GM12878 (cell line): Measurements from ENCODE around the gene DZIP1L. TPM values are rescaled to one million over a fixed set of nuclear protein-coding genes. Genes with fewer than 3 reads are reported as not detected.

Source experiments
- ATAC-seq: fragments of 200-7000 bp; cut with Tn5 transposase; 3 replicates; pipeline ENCODE4 v1.9.1; 2020; ENCODE audit warnings: mild to moderate bottlenecking, moderate library complexity
- BruUV-seq: library from RNA; stranded (reverse); fragments of 400-500 nt; replicated peaks from 2 replicates; lab custom pipeline; 2021; lab: Mats Ljungman, UMichigan
- CTCF ChIA-PET: fragments of 300-600 bp; sonication (Branson Sonifier 250); formaldehyde crosslinking; extraction: SDS; loops from one replicate; lab custom pipeline; 2021; ENCODE audit warnings: inconsistent platforms; lab: Yijun Ruan, JAX
- POLR2A ChIA-PET: fragments of 350-600 bp; formaldehyde crosslinking; extraction: SDS; loops from one replicate; lab custom pipeline; 2021; ENCODE audit warnings: inconsistent platforms; lab: Charles Lee
- RAD21 ChIA-PET: fragments of 300-600 bp; sonication (Branson Sonifier 250); formaldehyde crosslinking; loops from one replicate; lab custom pipeline; 2023; ENCODE audit warnings: antibody characterized with exemption; ENCODE audit not compliant: unreplicated experiment; lab: Charles Lee
- SMC1A ChIA-PET: fragments of 300-600 bp; sonication (Branson Sonifier 250); formaldehyde crosslinking; loops from one replicate; lab custom pipeline; 2023; ENCODE audit not compliant: unreplicated experiment, uncharacterized antibody; lab: Charles Lee
- DNase-seq: peaks from one replicate; pipeline ENCODE4 v3.0.0-alpha.2; 2011; ENCODE audit warnings: low read depth, low spot score
- FAIRE-seq: peaks from 3 replicates; lab custom pipeline; 2011; peaks lifted over from hg19 to GRCh38; lab: Jason Lieb, UNC
- H2AFZ ChIP-seq: 2 replicates; pipeline ENCODE4 v1.6.0; 2011; ENCODE audit warnings: low read depth, low read length, control low read depth; ENCODE audit not compliant: control insufficient read depth
- H3K27ac ChIP-seq: 2 replicates; pipeline ENCODE4 v1.5.1; 2011; ENCODE audit warnings: control low read depth; ENCODE audit not compliant: control insufficient read depth, insufficient read depth
- H3K27me3 ChIP-seq, 2 experiments: replicated peaks in 1 of 2; 2 replicates each; pipeline versions ENCODE4 v1.6.0 to v1.6.1; 2011; ENCODE audit warnings: low read length in 1 of 2; ENCODE audit not compliant: control insufficient read depth in 2 of 2, insufficient read depth in 2 of 2
- H3K36me3 ChIP-seq, 2 experiments: 2 replicates each; pipeline ENCODE4 v1.5.1; 2011; ENCODE audit warnings: low read length in 1 of 2; ENCODE audit not compliant: control insufficient read depth in 2 of 2, insufficient read depth in 2 of 2
- H3K4me1 ChIP-seq: 2 replicates; pipeline ENCODE4 v1.6.1; 2011; ENCODE audit warnings: mild to moderate bottlenecking, low read length, moderate library complexity, mixed read lengths; ENCODE audit not compliant: control insufficient read depth, insufficient read depth
- H3K4me2 ChIP-seq: 2 replicates; pipeline ENCODE4 v1.6.0; 2011; ENCODE audit warnings: control low read depth; ENCODE audit not compliant: control insufficient read depth, insufficient read depth
- H3K4me3 ChIP-seq: fragments of 200-600 bp; sonication (generic); 2 replicates; pipeline ENCODE4 v1.5.1; 2016
- H3K79me2 ChIP-seq: 2 replicates; pipeline ENCODE4 v1.6.0; 2011; ENCODE audit warnings: low read length; ENCODE audit not compliant: control insufficient read depth, insufficient read depth
- H3K9ac ChIP-seq: 2 replicates; pipeline ENCODE4 v1.8.0; 2011; ENCODE audit warnings: low read length, control low read depth, mixed read lengths; ENCODE audit not compliant: control insufficient read depth, insufficient read depth
- H3K9me3 ChIP-seq: replicated peaks from 3 replicates; pipeline ENCODE4 v1.5.1; 2011; ENCODE audit warnings: mild to moderate bottlenecking, low read length; ENCODE audit not compliant: control insufficient read depth, insufficient read depth
- H4K20me1 ChIP-seq: 2 replicates; pipeline ENCODE4 v1.6.0; 2011; ENCODE audit not compliant: control insufficient read depth, insufficient read depth
- ATF2 ChIP-seq: IDR thresholded peaks from 2 replicates; pipeline ENCODE4 v1.6.1; 2012; ENCODE audit warnings: low read length, inconsistent platforms
- FOS ChIP-seq: IDR thresholded peaks from 3 replicates; pipeline ENCODE4 v1.6.1; 2011; ENCODE audit warnings: borderline replicate concordance; ENCODE audit not compliant: insufficient read length; ENCODE audit errors: extremely low read depth
- HDGF ChIP-seq: fragments of 450-650 bp; IDR thresholded peaks from 2 replicates; pipeline ENCODE4 v1.6.1; 2016; ENCODE audit warnings: antibody characterized with exemption
- MEF2B ChIP-seq: fragments of 450-650 bp; IDR thresholded peaks from 2 replicates; pipeline ENCODE4 v1.6.1; 2018; ENCODE audit warnings: mild to moderate bottlenecking, moderate library complexity; ENCODE audit not compliant: partially characterized antibody, poor library complexity, severe bottlenecking
- MYC ChIP-seq: IDR thresholded peaks from 2 replicates; pipeline ENCODE4 v1.6.1; 2011; ENCODE audit warnings: mild to moderate bottlenecking, low read length, moderate library complexity, inconsistent platforms; ENCODE audit not compliant: insufficient read depth, insufficient replicate concordance, insufficient read length, severe bottlenecking
- POLR2A ChIP-seq: IDR thresholded peaks from 2 replicates; pipeline ENCODE4 v1.6.1; 2011; ENCODE audit warnings: low read depth, mild to moderate bottlenecking, low read length
- SMARCA5 ChIP-seq: fragments of 450-650 bp; IDR thresholded peaks from 2 replicates; pipeline ENCODE4 v1.6.1; 2017; ENCODE audit warnings: mild to moderate bottlenecking
- ZBED1 ChIP-seq: IDR thresholded peaks from 2 replicates; pipeline ENCODE4 v1.6.1; 2016; ENCODE audit warnings: borderline replicate concordance
- ZBTB33 ChIP-seq: fragments of 450-650 bp; IDR thresholded peaks from 2 replicates; pipeline ENCODE4 v1.6.1; 2017; ENCODE audit warnings: mild to moderate bottlenecking
- ZNF207 ChIP-seq: fragments of 450-650 bp; IDR thresholded peaks from 2 replicates; pipeline ENCODE4 v1.6.1; 2014; ENCODE audit warnings: antibody characterized with exemption, mild to moderate bottlenecking, borderline replicate concordance
- WGBS: methylation state at CpG from one replicate; pipeline ENCODE4 v1.1.6; 2016; ENCODE audit warnings: low lambda C conversion rate; ENCODE audit not compliant: insufficient replicate concordance, insufficient coverage; ENCODE audit errors: missing lambda C conversion rate; 5-methylcytosine and 5-hydroxymethylcytosine counted together
- in situ Hi-C: fragments of 300-500 bp; cut with MboI; formaldehyde crosslinking; loops from 9 replicates; pipeline ENCODE4 v1.14.3; 2018; ENCODE audit warnings: mixed read lengths
- intact Hi-C: fragments of 100-400 bp; cut with micrococcal nuclease; formaldehyde crosslinking; loops from one replicate; pipeline ENCODE4 v1.14.2; 2022; ENCODE audit not compliant: unreplicated experiment
- polyA plus RNA-seq, 11 experiments: library from polyadenylated mRNA; depleted of rRNA in 4 of 11; unstranded in 6 of 11; stranded (reverse) in 5 of 11; fragments of >200 nt; fragmentation: Nextera tagmentation in 4 of 11; fragmentation: Illumina TruSeq in 1 of 11; extraction: Ambion mirVana in 4 of 11; extraction: Trizol in 1 of 11; gene quantifications; 1 replicate in 1 of 11; 2 replicates in 10 of 11; pipeline versions ENCODE4 v1.2.1 to v1.2.3, GENCODE V29; 2011 to 2016; ENCODE audit warnings: inconsistent platforms in 2 of 11, missing spikeins in 2 of 11, low read depth in 1 of 11
- total RNA-seq, 4 experiments: library from RNA; depleted of rRNA in 3 of 4; stranded (reverse); fragments of >200 nt in 3 of 4; fragmentation: Illumina TruSeq in 1 of 4; extraction: Trizol in 1 of 4; gene quantifications; 2 replicates each; pipeline versions ENCODE4 v1.2.1 to v1.2.3, GENCODE V29; 2013 to 2021

Gene DZIP1L
- total and polyA plus RNA-seq, 10 of the 15 experiments (the other 5 are each of a cell fraction or from before 2014, with no cell fraction given): not detected

GRCh38 chr3:138062037-138062436 lies 53.4 kb downstream of the DZIP1L start:
- ChIA-PET RAD21 (no interaction called here), CTCF (interaction anchor here (0.6 to 2.9 kb wide), 4 partner anchors 10 to 94 kb away, joined by 3 to 14 read pairs (median 5); no protein-coding TSS in a partner anchor), POLR2A (no interaction called here), SMC1A (interaction anchor here (0.6 to 2.4 kb wide), 2 partner anchors 10 to 186 kb away, joined by 3 to 7 read pairs; no protein-coding TSS in a partner anchor)
- Histone ChIP-seq H3K4me1 (peaks cover 29% of the 10 kb centered on the region), H3K36me3 (no peaks in the 10 kb centered on the region), H3K4me3 (no peak overlapping the region), H3K27ac (no peak overlapping the region), H3K9me3 (no peaks in the 10 kb centered on the region), H3K27me3 (no peaks in the 10 kb centered on the region; a peak in 1 of 4 replicates), H3K9ac (no peak overlapping the region), H3K79me2 (no peaks in the 10 kb centered on the region), H3K4me2 (no peak overlapping the region), H2AFZ (no peak overlapping the region), H4K20me1 (no peaks in the 10 kb centered on the region)
- ATAC-seq: no peak
- TF ChIP-seq FOS (no peak), POLR2A (no peak), MYC (no peak), ATF2 (no peak), HDGF (no peak), ZBTB33 (no peak), ZBED1 (no peak), MEF2B (no peak), ZNF207 (no peak), SMARCA5 (no peak)
- WGBS: 46% methylated on average over 2 of the region's 2 CpGs
- no peak for FAIRE-seq
- intact Hi-C loops: no loop called here
- DNase-seq: no peak
- BruUV-seq: no TSS peak
- in situ Hi-C loops: loop anchor here (10.0 kb wide), 1 partner anchor 853 kb away; no protein-coding TSS in a partner anchor
